Measurements from ENCODE around the gene SUB1.
"Not testable (repeated sequence)": the region's sequence is repeated elsewhere in the genome, so short reads cannot be mapped to it uniquely, and the experiment has no call there.

Gene SUB1

GRCh38 chr5:32565145-32565544, 20.2 kb upstream of the SUB1 start:
- no peak overlapping the region for H3K4me3 ChIP-seq (ENCODE audit: insufficient read depth, low read depth, low read length, poor library complexity, severe bottlenecking)
- H3K27me3 ChIP-seq (replicated peaks; ENCODE audit: control insufficient read depth, insufficient read depth, low read length, poor library complexity, severe bottlenecking) = no peaks in the 10 kb centered on the region
- no peak overlapping the region for H3K27ac ChIP-seq (ENCODE audit: insufficient read depth, low read length, poor library complexity, severe bottlenecking)
- no peaks in the 10 kb centered on the region for H3K4me1 ChIP-seq (ENCODE audit: control insufficient read depth, insufficient read depth, low read length, poor library complexity, severe bottlenecking)
- no peaks in the 10 kb centered on the region for H3K36me3 ChIP-seq (ENCODE audit: control insufficient read depth, insufficient read depth, low read length)
- no peaks in the 10 kb centered on the region for H3K9me3 ChIP-seq (ENCODE audit: control insufficient read depth, low read length)
- no peak for DNase-seq

- DNase-seq = no peak
These were observed 18.8 kb upstream of the SUB1 start for GRCh38 chr5:32566319-32567111.

GRCh38 chr5:32571128-32571527, 14.2 kb upstream of the SUB1 start:
- H3K27me3 ChIP-seq (replicated peaks; ENCODE audit: control insufficient read depth, insufficient read depth, low read length, poor library complexity, severe bottlenecking) = no peaks in the 10 kb centered on the region
- H3K4me1 ChIP-seq (ENCODE audit: control insufficient read depth, insufficient read depth, low read length, poor library complexity, severe bottlenecking) = no peaks in the 10 kb centered on the region
- H3K9me3 ChIP-seq (ENCODE audit: control insufficient read depth, low read length) = no peaks in the 10 kb centered on the region
- H3K27ac ChIP-seq (ENCODE audit: insufficient read depth, low read length, poor library complexity, severe bottlenecking) = no peak overlapping the region
- H3K36me3 ChIP-seq (ENCODE audit: control insufficient read depth, insufficient read depth, low read length) = no peaks in the 10 kb centered on the region
- no peak for DNase-seq
- no peak overlapping the region for H3K4me3 ChIP-seq (ENCODE audit: insufficient read depth, low read depth, low read length, poor library complexity, severe bottlenecking)

More at GRCh38 chr5:32566319-32567111, 18.8 kb upstream of the SUB1 start:
- no peaks in the 10 kb centered on the region for H3K36me3 ChIP-seq (ENCODE audit: control insufficient read depth, insufficient read depth, low read length)
- H3K27ac ChIP-seq (ENCODE audit: insufficient read depth, low read length, poor library complexity, severe bottlenecking) = no peak overlapping the region
- no peaks in the 10 kb centered on the region for H3K27me3 ChIP-seq (replicated peaks; ENCODE audit: control insufficient read depth, insufficient read depth, low read length, poor library complexity, severe bottlenecking)
- H3K4me1 ChIP-seq (ENCODE audit: control insufficient read depth, insufficient read depth, low read length, poor library complexity, severe bottlenecking) = no peaks in the 10 kb centered on the region
- H3K4me3 ChIP-seq (ENCODE audit: insufficient read depth, low read depth, low read length, poor library complexity, severe bottlenecking) = no peak overlapping the region
- H3K9me3 ChIP-seq (ENCODE audit: control insufficient read depth, low read length) = no peaks in the 10 kb centered on the region

DNA sequence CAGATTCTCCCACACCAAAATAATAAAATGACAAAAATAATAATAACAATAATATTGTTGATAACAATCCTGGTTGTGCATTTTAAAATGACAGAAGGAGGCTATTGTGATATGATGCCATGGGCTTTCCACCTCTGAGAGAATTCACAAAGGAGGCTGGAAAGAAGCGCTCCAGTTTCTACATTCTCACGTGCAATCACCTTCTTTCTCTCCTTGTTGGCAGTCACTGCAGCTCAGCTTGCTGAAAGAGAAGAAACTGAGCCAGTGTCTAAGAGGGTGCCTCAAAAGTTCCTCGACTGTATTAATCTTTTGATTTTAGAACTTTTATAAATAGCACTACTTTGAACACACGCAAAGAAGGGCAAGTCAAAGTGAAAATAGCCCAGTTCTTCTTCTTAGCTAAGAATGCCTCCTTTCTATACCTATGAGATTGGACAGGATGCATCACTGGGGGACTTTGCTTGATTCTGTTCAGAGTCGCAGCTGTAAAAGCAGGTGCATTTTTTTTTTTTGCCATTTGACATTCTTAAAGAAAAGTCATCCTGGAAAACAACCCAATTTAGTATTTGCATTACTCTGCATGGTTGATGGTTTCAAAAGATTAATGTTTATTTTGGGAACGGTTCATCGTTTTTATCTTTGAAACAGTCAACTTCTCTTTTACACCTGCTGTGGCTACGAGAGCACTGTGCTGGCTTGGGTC, 12.4 kb upstream of the SUB1 start:
- H3K4me3 ChIP-seq (ENCODE audit: insufficient read depth, low read depth, low read length, poor library complexity, severe bottlenecking) = no peak overlapping the region
- H3K9me3 ChIP-seq (ENCODE audit: control insufficient read depth, low read length) = no peaks in the 10 kb centered on the region
- no peak overlapping the region for H3K27ac ChIP-seq (ENCODE audit: insufficient read depth, low read length, poor library complexity, severe bottlenecking)
- no peaks in the 10 kb centered on the region for H3K27me3 ChIP-seq (replicated peaks; ENCODE audit: control insufficient read depth, insufficient read depth, low read length, poor library complexity, severe bottlenecking)
- no peak for DNase-seq
- no peaks in the 10 kb centered on the region for H3K4me1 ChIP-seq (ENCODE audit: control insufficient read depth, insufficient read depth, low read length, poor library complexity, severe bottlenecking)
- no peaks in the 10 kb centered on the region for H3K36me3 ChIP-seq (ENCODE audit: control insufficient read depth, insufficient read depth, low read length)

DNA sequence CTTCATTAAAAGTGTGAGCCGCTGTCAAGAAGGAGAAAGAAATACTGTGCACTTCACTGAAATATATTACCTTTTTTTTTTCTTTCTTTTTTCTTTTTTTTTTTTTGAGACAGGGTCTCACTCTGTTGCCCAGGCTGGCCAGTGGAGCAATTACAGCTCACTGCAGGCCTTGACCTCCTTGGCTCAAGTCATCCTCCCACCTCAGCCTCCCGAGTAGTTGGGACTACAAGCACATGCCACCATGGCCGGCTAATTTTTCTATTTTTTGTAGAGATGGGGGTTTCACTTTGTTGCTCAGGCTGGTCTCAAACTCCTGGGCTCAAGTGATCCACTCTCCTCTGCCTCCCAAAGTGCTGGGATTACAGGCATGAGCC, 11.9 kb upstream of the SUB1 start:
- H3K36me3 ChIP-seq (ENCODE audit: control insufficient read depth, insufficient read depth, low read length); H3K9me3 ChIP-seq (ENCODE audit: control insufficient read depth, low read length); H3K4me1 ChIP-seq (ENCODE audit: control insufficient read depth, insufficient read depth, low read length, poor library complexity, severe bottlenecking); H3K4me3 ChIP-seq (ENCODE audit: insufficient read depth, low read depth, low read length, poor library complexity, severe bottlenecking); DNase-seq; H3K27ac ChIP-seq (ENCODE audit: insufficient read depth, low read length, poor library complexity, severe bottlenecking); H3K27me3 ChIP-seq (replicated peaks; ENCODE audit: control insufficient read depth, insufficient read depth, low read length, poor library complexity, severe bottlenecking): not testable (repeated sequence)

- H3K9me3 ChIP-seq (ENCODE audit: control insufficient read depth, low read length) = no peaks in the 10 kb centered on the region
- no peaks in the 10 kb centered on the region for H3K4me1 ChIP-seq (ENCODE audit: control insufficient read depth, insufficient read depth, low read length, poor library complexity, severe bottlenecking)
- DNase-seq = no peak
These were observed 10.7 kb upstream of the SUB1 start for GRCh38 chr5:32574540-32575175.

GRCh38 chr5:32578363-32578762, 7.0 kb upstream of the SUB1 start:
- H3K9me3 ChIP-seq (ENCODE audit: control insufficient read depth, low read length) = no peaks in the 10 kb centered on the region
- H3K36me3 ChIP-seq (ENCODE audit: control insufficient read depth, insufficient read depth, low read length) = no peaks in the 10 kb centered on the region
- DNase-seq = no peak
- no peak overlapping the region for H3K4me3 ChIP-seq (ENCODE audit: insufficient read depth, low read depth, low read length, poor library complexity, severe bottlenecking)
- no peaks in the 10 kb centered on the region for H3K27me3 ChIP-seq (replicated peaks; ENCODE audit: control insufficient read depth, insufficient read depth, low read length, poor library complexity, severe bottlenecking)
- peaks cover 2% of the 10 kb centered on the region for H3K4me1 ChIP-seq (ENCODE audit: control insufficient read depth, insufficient read depth, low read length, poor library complexity, severe bottlenecking)
- no peak overlapping the region for H3K27ac ChIP-seq (ENCODE audit: insufficient read depth, low read length, poor library complexity, severe bottlenecking)

More at GRCh38 chr5:32574540-32575175, 10.7 kb upstream of the SUB1 start:
- Histone ChIP-seq H3K27me3 (replicated peaks; ENCODE audit: control insufficient read depth, insufficient read depth, low read length, poor library complexity, severe bottlenecking) (no peaks in the 10 kb centered on the region), H3K36me3 (ENCODE audit: control insufficient read depth, insufficient read depth, low read length) (no peaks in the 10 kb centered on the region), H3K4me3 (ENCODE audit: insufficient read depth, low read depth, low read length, poor library complexity, severe bottlenecking) (no peak overlapping the region), H3K27ac (ENCODE audit: insufficient read depth, low read length, poor library complexity, severe bottlenecking) (no peak overlapping the region)

DNA sequence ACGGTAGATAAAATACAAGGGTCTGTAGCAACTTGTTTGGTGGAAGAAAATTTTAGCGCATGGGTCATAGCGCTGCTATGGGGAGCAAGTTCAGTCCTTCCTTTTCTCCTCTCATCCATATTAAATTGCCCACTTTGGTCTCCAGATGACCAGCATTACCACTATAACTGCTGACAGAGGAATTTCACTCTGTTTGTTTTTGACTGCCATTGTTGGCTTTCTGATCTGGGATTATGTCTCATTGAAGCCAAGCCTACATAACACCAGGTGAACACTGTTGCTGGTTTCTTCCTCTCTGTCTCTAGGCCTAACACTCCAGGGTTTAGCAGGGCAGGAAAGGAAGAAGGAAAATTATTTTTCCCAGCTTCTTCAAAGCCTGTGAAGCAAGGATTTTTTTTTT, 6.6 kb upstream of the SUB1 start:
- Histone ChIP-seq H3K36me3 (ENCODE audit: control insufficient read depth, insufficient read depth, low read length) (no peaks in the 10 kb centered on the region), H3K4me1 (ENCODE audit: control insufficient read depth, insufficient read depth, low read length, poor library complexity, severe bottlenecking) (peaks cover 4% of the 10 kb centered on the region), H3K27ac (ENCODE audit: insufficient read depth, low read length, poor library complexity, severe bottlenecking) (no peak overlapping the region), H3K9me3 (ENCODE audit: control insufficient read depth, low read length) (no peaks in the 10 kb centered on the region), H3K4me3 (ENCODE audit: insufficient read depth, low read depth, low read length, poor library complexity, severe bottlenecking) (no peak overlapping the region), H3K27me3 (replicated peaks; ENCODE audit: control insufficient read depth, insufficient read depth, low read length, poor library complexity, severe bottlenecking) (no peaks in the 10 kb centered on the region)
- no peak for DNase-seq

GRCh38 chr5:32581010-32581785, 4.2 kb upstream of the SUB1 start:
- Histone ChIP-seq H3K4me3 (ENCODE audit: insufficient read depth, low read depth, low read length, poor library complexity, severe bottlenecking) (no peak overlapping the region), H3K9me3 (ENCODE audit: control insufficient read depth, low read length) (no peaks in the 10 kb centered on the region), H3K36me3 (ENCODE audit: control insufficient read depth, insufficient read depth, low read length) (peaks cover 4% of the 10 kb centered on the region), H3K4me1 (ENCODE audit: control insufficient read depth, insufficient read depth, low read length, poor library complexity, severe bottlenecking) (peaks cover 12% of the 10 kb centered on the region), H3K27ac (ENCODE audit: insufficient read depth, low read length, poor library complexity, severe bottlenecking) (no peak overlapping the region), H3K27me3 (replicated peaks; ENCODE audit: control insufficient read depth, insufficient read depth, low read length, poor library complexity, severe bottlenecking) (no peaks in the 10 kb centered on the region)
- no peak for DNase-seq

Data from effector memory CD4-positive, alpha-beta T cell (primary cell).